Stimulated activated CD4-positive, alpha-beta T cell treated with anti-CD3 and anti-CD28 coated beads, Interleukin-1b, Interleukin-23, amount 100 ng/mL, for 48 hours (primary cell): ENCODE data around the gene ZNF280B.
"Not testable (repeated sequence)": the region's sequence is repeated elsewhere in the genome, so short reads cannot be mapped to it uniquely, and the experiment has no call there.

Source experiments
- DNase-seq: peaks from one replicate; pipeline ENCODE4 v3.0.0-alpha.2; 2020

ZNF280B gene

GRCh38 chr22:22534604-22535415 is 26.3 kb upstream of the ZNF280B start:
- DNase-seq: no peak

GRCh38 chr22:22533863-22534262 is 25.3 kb upstream of the ZNF280B start:
- DNase-seq: no peak

GRCh38 chr22:22533417-22533816 is 24.9 kb upstream of the ZNF280B start:
- no peak for DNase-seq

GRCh38 chr22:22532547-22533071 is 24.1 kb upstream of the ZNF280B start:
- not testable (repeated sequence) for DNase-seq

- no peak for DNase-seq
Measured at GRCh38 chr22:22531770-22532546, 23.4 kb upstream of the ZNF280B start.

GRCh38 chr22:22528780-22529179 is 20.2 kb upstream of the ZNF280B start:
- no peak for DNase-seq

GRCh38 chr22:22527312-22527711 is 18.8 kb upstream of the ZNF280B start:
- no peak for DNase-seq

- DNase-seq: no peak
Measured at GRCh38 chr22:22526125-22526912, 17.8 kb upstream of the ZNF280B start.

- no peak for DNase-seq
Measured at GRCh38 chr22:22523494-22523893, 15.0 kb upstream of the ZNF280B start.

- no peak for DNase-seq
Measured at GRCh38 chr22:22521631-22522030, 13.1 kb upstream of the ZNF280B start.

- DNase-seq: no peak
Measured at GRCh38 chr22:22520667-22521602, 12.4 kb upstream of the ZNF280B start.

GRCh38 chr22:22520020-22520656 is 11.6 kb upstream of the ZNF280B start, which contains the start of gene ZNF280A:
Gene ZNF280A (minus strand): TSS chr22:22520270. CDS start chr22:22515630, 4,640 bp downstream.
- no peak for DNase-seq

- DNase-seq: no peak
Measured at GRCh38 chr22:22519591-22519990, 11.0 kb upstream of the ZNF280B start.

GRCh38 chr22:22516992-22517391 is 8.4 kb upstream of the ZNF280B start:
- DNase-seq: no peak

GRCh38 chr22:22515890-22516289 is 7.3 kb upstream of the ZNF280B start:
- no peak for DNase-seq

GRCh38 chr22:22514431-22514830 is 5.9 kb upstream of the ZNF280B start:
- not testable (repeated sequence) for DNase-seq

GRCh38 chr22:22513619-22514018 is 5.1 kb upstream of the ZNF280B start:
- DNase-seq: no peak

GRCh38 chr22:22512951-22513350 is 4.4 kb upstream of the ZNF280B start:
- DNase-seq: no peak

- not testable (repeated sequence) for DNase-seq
Measured at GRCh38 chr22:22510833-22511232, 2.3 kb upstream of the ZNF280B start.

- DNase-seq: not testable (repeated sequence)
Measured at GRCh38 chr22:22509912-22510311, 1.4 kb upstream of the ZNF280B start.

GRCh38 chr22:22507743-22508273 is 734 bp downstream of the ZNF280B start:
- no peak for DNase-seq
